DMS53 treated with DMSO at 0.1 percent for 48 hours (cell line): ENCODE data around the gene SNX19.
"Not testable (repeated sequence)": the region's sequence is repeated elsewhere in the genome, so short reads cannot be mapped to it uniquely, and the experiment has no call there.

Source experiments
- DNase-seq: peaks from one replicate; lab custom pipeline; 2025; ENCODE audit not compliant: unreplicated experiment; lab: John Stamatoyannopoulos, UW

SNX19 gene

GRCh38 chr11:130874396-130874795 lies 41.9 kb downstream of the SNX19 start:
- no peak for DNase-seq

GRCh38 chr11:130873761-130874160 lies 42.5 kb downstream of the SNX19 start:
- no peak for DNase-seq

- no peak for DNase-seq
Measured at GRCh38 chr11:130872981-130873380, 43.3 kb downstream of the SNX19 start.

- DNase-seq, result no peak
Measured at GRCh38 chr11:130872513-130872912, 43.8 kb downstream of the SNX19 start.

DNA sequence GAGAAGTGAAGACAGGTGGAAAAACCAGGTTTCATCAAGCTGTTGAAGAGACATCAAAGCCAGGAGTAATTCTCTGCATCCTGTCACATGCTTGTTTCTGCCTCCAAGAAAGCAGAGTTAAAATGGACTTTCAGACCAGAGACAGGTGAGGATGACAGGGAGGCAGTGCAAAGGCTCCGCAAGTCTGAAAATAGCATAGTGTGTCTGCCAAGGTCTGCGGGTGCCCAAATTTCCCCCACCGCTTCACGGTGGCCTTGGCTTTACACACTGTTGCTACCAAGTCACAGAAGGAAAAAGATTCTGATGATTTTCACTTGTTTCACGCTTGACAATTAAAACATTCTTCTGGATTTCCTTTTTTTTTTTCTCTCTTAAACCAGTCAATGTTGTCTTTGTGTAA lies 44.2 kb downstream of the SNX19 start:
- no peak for DNase-seq

- DNase-seq, result no peak
Measured at GRCh38 chr11:130871616-130872015, 44.7 kb downstream of the SNX19 start.

DNA sequence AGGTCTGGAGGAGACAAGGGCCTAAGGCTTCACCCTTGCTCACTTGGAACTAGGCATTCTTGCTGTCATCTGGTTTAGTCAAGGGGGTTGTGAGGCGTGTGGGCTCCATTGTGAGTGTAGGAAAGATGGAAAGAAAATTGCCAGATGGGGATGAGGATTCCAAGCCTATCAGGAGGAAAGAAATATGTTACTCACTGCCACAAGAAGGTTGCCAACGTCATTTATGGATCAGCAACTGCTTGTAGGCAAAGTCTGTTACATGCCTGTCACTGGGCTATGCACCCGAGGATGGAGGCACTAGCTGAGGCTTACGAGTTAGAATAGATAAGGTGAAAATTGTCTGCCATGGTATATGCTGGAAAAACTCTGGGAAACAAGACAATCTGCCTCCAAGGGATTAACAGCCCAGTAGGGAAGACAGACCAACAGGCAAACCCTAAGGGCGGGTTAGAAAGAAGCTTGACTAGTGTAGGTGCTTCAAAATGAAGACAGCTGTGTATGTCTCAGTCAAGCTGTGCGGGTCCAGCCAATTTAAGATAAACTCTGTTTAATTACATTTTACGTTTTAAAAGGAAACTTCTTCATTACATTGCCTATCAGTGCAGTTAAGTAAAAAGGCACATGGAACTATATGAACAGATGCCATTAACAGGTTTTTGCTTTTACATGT lies 47.4 kb downstream of the SNX19 start:
- DNase-seq, result no peak

DNA sequence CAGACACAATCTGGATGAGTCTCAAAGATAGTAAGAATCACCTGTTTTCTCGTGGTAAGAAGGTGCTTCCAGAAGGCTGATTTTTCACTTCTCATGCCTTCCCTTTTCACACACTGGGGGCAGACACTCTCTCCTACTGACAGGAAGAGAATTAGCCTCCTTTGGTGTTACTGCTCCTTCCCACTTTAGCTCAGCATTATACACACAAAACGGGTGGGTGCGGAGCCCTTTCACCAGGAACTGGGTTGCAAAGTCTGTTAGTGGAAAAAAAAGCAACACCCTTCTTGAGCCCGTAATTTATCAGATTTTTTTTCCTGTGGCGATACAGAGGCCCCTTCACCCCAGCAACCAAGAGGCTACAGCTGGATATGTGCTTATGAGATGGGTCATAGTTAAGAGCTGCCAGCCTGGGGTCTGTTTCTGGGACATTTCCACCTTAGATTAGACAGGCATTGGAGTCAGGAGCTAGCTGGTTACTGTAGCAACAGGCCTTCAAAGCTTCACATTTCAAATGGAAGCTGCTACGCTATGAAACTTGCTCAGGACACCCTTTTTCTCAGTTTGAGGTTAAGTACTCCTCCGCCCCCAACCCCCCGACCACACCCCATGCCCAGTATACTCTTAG lies 48.1 kb downstream of the SNX19 start:
- no peak for DNase-seq

GRCh38 chr11:130866831-130867230 lies 49.4 kb downstream of the SNX19 start:
- no peak for DNase-seq

DNA sequence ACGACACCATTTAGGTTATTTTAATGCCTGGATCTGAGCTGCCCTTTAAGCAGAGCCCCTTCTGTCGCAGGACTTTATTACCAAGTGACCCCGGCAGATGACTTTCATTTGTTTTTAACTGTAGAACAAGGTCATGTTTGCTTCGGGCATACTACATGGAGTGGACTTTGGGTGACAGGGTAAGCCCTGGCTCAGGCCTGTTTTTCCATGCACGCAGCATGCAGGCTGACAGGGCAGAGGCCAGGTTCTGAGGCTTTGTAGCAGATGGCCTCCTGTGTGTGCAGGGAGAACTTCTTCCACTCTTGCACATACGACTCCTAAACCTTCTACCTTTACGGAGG lies 50.5 kb downstream of the SNX19 start:
- DNase-seq, result no peak

- no peak for DNase-seq
Measured at GRCh38 chr11:130865091-130865773, 51.0 kb downstream of the SNX19 start.

DNA sequence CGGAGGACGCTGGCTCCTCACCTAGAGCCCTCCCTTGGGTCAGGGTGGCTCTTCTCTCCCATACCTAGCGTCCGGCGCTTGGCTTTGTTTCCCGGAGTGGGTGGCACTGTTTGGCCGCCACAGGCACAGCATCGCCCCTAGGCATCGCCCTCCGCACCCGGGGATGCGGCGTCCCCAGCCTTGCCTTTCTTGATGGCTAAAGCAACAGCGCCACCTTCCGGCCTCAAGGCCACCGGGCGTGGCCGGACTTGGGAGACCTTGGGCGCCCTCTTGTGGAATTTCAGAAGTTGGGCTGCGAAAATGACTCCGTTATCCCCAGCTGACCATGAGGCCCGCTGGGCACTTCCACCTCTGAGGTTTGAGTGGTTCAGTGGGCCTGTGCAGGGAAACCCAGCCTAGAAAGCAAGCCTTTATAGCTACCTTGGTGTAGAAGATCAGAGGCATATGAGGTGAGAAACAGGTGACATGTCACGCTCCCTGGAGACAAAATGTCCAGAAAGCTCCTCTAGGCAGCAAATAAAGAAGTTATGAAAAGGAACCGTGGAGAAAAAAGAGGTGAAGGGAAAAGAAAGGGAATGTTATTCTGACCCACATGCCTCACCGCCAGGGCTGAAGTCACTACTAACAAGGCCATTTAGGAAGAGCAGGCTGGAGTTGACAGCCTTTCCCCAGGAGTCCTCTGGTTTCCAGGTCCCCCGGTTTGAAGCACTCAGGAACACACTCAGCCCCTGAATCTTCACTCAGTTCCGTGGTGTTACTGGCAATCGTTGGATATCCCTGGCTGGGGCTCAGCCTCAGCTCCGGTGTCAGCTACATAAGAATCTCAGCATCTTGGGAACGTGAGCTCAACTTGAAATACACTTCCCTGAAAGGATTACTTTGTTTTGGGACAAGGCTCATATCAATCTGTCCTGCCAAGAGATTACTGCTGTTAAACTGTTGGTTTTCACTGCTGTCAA lies 54.1 kb downstream of the SNX19 start:
- DNase-seq, result peak; percentile 63

DNA sequence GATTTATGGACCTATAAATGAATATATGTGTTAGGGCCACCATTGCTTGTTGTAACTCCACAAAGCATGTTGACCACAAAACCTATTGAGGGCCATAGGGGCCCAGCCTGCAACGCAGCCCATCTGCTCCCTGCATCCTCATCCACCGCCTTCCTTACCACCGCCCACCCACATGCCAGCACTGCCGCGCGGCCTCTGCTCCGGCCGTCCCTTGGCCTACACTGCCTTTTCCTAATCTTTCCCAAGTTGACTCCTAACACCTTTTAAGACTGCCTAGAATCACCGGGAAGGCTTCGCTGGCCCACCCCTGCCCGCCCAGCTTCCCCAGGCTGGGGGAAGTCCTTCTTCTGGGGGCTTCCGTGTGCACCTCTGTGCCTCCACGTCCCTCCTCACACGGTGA lies 55.0 kb downstream of the SNX19 start:
- DNase-seq, result no peak

DNA sequence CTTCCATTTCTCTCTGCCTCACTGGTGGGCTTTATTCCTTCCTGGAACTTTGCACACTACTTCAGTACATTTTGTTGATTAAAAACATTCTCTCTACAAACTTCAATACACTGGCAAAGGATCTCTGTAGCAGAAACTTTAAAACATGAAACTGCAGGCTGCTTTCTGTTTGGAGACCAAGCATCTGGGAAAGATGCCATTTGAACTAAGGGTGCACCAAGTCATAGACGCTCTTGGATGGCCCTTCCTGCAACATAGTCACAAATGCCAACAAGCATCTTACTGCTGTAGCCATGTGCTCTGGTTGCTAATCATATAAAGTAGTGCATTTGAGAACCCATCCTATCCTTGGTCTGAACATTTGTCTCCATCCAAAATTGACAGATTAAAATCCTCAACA lies 56.4 kb downstream of the SNX19 start:
- DNase-seq, result no peak

- DNase-seq, result no peak
Measured at GRCh38 chr11:130858215-130858614, 58.1 kb downstream of the SNX19 start.

- DNase-seq, result not testable (repeated sequence)
Measured at GRCh38 chr11:130855707-130856106, 60.6 kb downstream of the SNX19 start.

- DNase-seq, result no peak
Measured at GRCh38 chr11:130854483-130854882, 61.8 kb downstream of the SNX19 start.

- DNase-seq, result no peak
Measured at GRCh38 chr11:130852589-130852988, 63.7 kb downstream of the SNX19 start.

- DNase-seq, result no peak
Measured at GRCh38 chr11:130850185-130850944, 65.9 kb downstream of the SNX19 start.

GRCh38 chr11:130849215-130849568 lies 67.1 kb downstream of the SNX19 start:
- no peak for DNase-seq
